MM.1S (cell line): ENCODE data around the gene RAB35.

Experiments used
- DNase-seq: peaks from one replicate; pipeline ENCODE4 v3.0.0-alpha.2; 2015
- H2AFZ ChIP-seq: fragments of 300-600 bp; sonication (generic); 2 replicates; pipeline ENCODE4 v1.6.0; 2016; ENCODE audit warnings: antibody characterized with exemption, low read length
- H3F3A ChIP-seq: fragments of 300-600 bp; sonication (generic); 2 replicates; pipeline ENCODE4 v1.6.1; 2016; ENCODE audit warnings: mild to moderate bottlenecking, antibody characterized with exemption, low read length, moderate library complexity, mixed read lengths; ENCODE audit not compliant: insufficient read depth
- H3K27ac ChIP-seq: fragments of 300-600 bp; sonication (generic); 2 replicates; pipeline ENCODE4 v1.5.1; 2016; ENCODE audit warnings: mild to moderate bottlenecking, low read length
- H3K27me3 ChIP-seq: fragments of 300-600 bp; sonication (generic); replicated peaks from 2 replicates; pipeline ENCODE4 v1.6.0; 2016; ENCODE audit warnings: low read length; ENCODE audit not compliant: insufficient read depth
- H3K36me3 ChIP-seq: fragments of 300-600 bp; sonication (generic); replicated peaks from 2 replicates; pipeline ENCODE4 v1.6.1; 2016; ENCODE audit warnings: mild to moderate bottlenecking, low read length, mixed read lengths; ENCODE audit not compliant: insufficient read depth
- H3K4me1 ChIP-seq: fragments of 300-600 bp; sonication (generic); 2 replicates; pipeline ENCODE4 v1.6.1; 2016; ENCODE audit warnings: low read length, mixed read lengths
- H3K4me2 ChIP-seq: fragments of 300-600 bp; sonication (generic); 2 replicates; pipeline ENCODE4 v1.6.0; 2016; ENCODE audit warnings: low read depth, low read length
- H3K4me3 ChIP-seq: fragments of 300-600 bp; sonication (generic); 2 replicates; pipeline ENCODE4 v1.5.1; 2016; ENCODE audit warnings: low read length, mixed read lengths
- H3K79me2 ChIP-seq: fragments of 300-600 bp; sonication (generic); 2 replicates; pipeline ENCODE4 v1.6.1; 2016; ENCODE audit warnings: mixed run types, low read length, mixed read lengths
- H3K9ac ChIP-seq: fragments of 300-600 bp; sonication (generic); 2 replicates; pipeline ENCODE4 v1.6.1; 2016; ENCODE audit warnings: low read length, mixed read lengths
- H3K9me2 ChIP-seq: fragments of 300-600 bp; sonication (generic); replicated peaks from 2 replicates; pipeline ENCODE4 v1.6.1; 2016; ENCODE audit warnings: mild to moderate bottlenecking, low read length, mixed read lengths; ENCODE audit not compliant: insufficient read depth
- H3K9me3 ChIP-seq: fragments of 300-600 bp; sonication (generic); replicated peaks from 2 replicates; pipeline ENCODE4 v1.6.1; 2016; ENCODE audit warnings: mild to moderate bottlenecking, low read length, mixed read lengths; ENCODE audit not compliant: insufficient read depth
- H4K20me1 ChIP-seq: fragments of 300-600 bp; sonication (generic); 2 replicates; pipeline ENCODE4 v1.6.1; 2016; ENCODE audit warnings: mild to moderate bottlenecking, low read length, moderate library complexity, mixed read lengths; ENCODE audit not compliant: insufficient read depth
- CTCF ChIP-seq: fragments of 300-600 bp; sonication (generic); IDR thresholded peaks from 2 replicates; pipeline ENCODE4 v1.5.1; 2016; ENCODE audit warnings: antibody characterized with exemption, low read length, mixed read lengths
- EZH2 ChIP-seq: fragments of 300-600 bp; sonication (generic); optimal IDR thresholded peaks from 2 replicates; pipeline ENCODE3; 2017; ENCODE audit warnings: low read depth, mild to moderate bottlenecking, antibody characterized with exemption, low read length, mixed read lengths
- EZH2phosphoT487 ChIP-seq: fragments of 300-600 bp; sonication (generic); IDR thresholded peaks from 2 replicates; pipeline ENCODE4 v1.6.1; 2018; ENCODE audit warnings: antibody characterized with exemption, low read length

Gene RAB35

DNA sequence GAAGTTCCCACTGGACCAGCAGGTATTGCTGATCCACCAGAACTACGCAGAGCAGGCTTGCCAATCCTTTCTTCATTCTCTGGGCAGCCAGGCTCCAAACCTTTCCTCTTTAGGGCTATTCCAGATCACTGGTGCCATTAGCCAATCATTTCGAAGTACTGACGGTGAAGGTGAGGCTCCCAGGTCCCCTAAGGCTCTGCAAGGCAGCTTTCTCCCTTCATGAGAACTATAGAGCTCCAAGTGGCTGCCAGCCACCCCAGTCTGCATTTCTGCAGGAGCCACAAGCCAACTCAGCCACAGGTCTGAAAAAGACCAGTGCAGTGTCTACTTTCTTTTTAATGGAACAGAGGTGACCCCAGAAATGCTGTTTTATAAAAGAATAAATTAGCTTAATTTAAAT is 48.7 kb downstream of the RAB35 start:
- no peaks in the 10 kb centered on the region for H3K27me3 ChIP-seq
- DNase-seq, result no peak
- no peak for TF ChIP-seq EZH2phosphoT487
- no peak for TF ChIP-seq CTCF
- TF ChIP-seq EZH2, result no peak
- H3K4me1 ChIP-seq, result no peaks in the 10 kb centered on the region
- no peak overlapping the region for H3K4me3 ChIP-seq
- no peak overlapping the region for H3K4me2 ChIP-seq
- no peak overlapping the region for H3K9ac ChIP-seq
- no peak overlapping the region for H3K27ac ChIP-seq
- H3K9me3 ChIP-seq, result no peaks in the 10 kb centered on the region
- no peaks in the 10 kb centered on the region for H4K20me1 ChIP-seq
- no peaks in the 10 kb centered on the region for H3F3A ChIP-seq
- no peak overlapping the region for H2AFZ ChIP-seq
- H3K9me2 ChIP-seq, result no peaks in the 10 kb centered on the region
- H3K36me3 ChIP-seq, result no peaks in the 10 kb centered on the region
- H3K79me2 ChIP-seq, result no peaks in the 10 kb centered on the region

GRCh38 chr12:120067084-120067869 is 49.3 kb downstream of the RAB35 start:
- H3K79me2 ChIP-seq, result no peaks in the 10 kb centered on the region
- DNase-seq, result no peak
- no peaks in the 10 kb centered on the region for H3K9me2 ChIP-seq
- no peaks in the 10 kb centered on the region for H4K20me1 ChIP-seq
- H3K4me2 ChIP-seq, result no peak overlapping the region
- H3K27me3 ChIP-seq, result no peaks in the 10 kb centered on the region
- H3F3A ChIP-seq, result no peaks in the 10 kb centered on the region
- H3K36me3 ChIP-seq, result no peaks in the 10 kb centered on the region
- no peak overlapping the region for H2AFZ ChIP-seq
- H3K9ac ChIP-seq, result no peak overlapping the region
- no peak overlapping the region for H3K4me3 ChIP-seq
- no peaks in the 10 kb centered on the region for H3K9me3 ChIP-seq
- H3K27ac ChIP-seq, result no peak overlapping the region
- no peaks in the 10 kb centered on the region for H3K4me1 ChIP-seq
- no peak for TF ChIP-seq CTCF
- no peak for TF ChIP-seq EZH2phosphoT487
- no peak for TF ChIP-seq EZH2

DNA sequence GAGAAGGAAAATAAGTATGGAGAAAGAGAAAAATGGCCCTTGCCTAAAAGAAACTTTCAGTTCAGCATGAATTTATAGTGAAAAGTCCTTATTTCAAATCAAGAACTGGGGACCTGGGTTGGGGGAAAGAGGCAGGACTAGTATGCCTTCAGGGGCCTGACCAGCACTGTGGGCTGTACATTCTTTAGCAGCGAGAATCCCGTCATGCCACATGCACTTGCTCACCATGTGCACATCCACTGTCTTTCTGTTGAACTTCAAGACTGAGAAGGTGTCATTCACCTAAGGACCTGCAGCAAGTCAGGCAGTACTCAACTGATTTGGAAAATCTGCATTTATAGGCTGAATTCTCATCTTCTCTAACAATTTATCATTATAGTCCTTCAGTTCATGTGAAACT is 50.2 kb downstream of the RAB35 start:
- no peak overlapping the region for H3K27ac ChIP-seq
- no peak overlapping the region for H3K4me2 ChIP-seq
- DNase-seq, result no peak
- no peaks in the 10 kb centered on the region for H3K9me2 ChIP-seq
- no peak overlapping the region for H2AFZ ChIP-seq
- no peak overlapping the region for H3K9ac ChIP-seq
- no peak overlapping the region for H3K4me3 ChIP-seq
- TF ChIP-seq EZH2phosphoT487 (no peak), EZH2 (no peak), CTCF (no peak)
- H3K9me3 ChIP-seq, result no peaks in the 10 kb centered on the region
- no peaks in the 10 kb centered on the region for H3K79me2 ChIP-seq
- no peaks in the 10 kb centered on the region for H4K20me1 ChIP-seq
- H3K27me3 ChIP-seq, result no peaks in the 10 kb centered on the region
- no peaks in the 10 kb centered on the region for H3K36me3 ChIP-seq
- H3K4me1 ChIP-seq, result no peaks in the 10 kb centered on the region
- no peaks in the 10 kb centered on the region for H3F3A ChIP-seq
